ENCODE measurements around the gene KCNH1.
A peak's percentile ranks its signal among the peaks of the same experiment; 100 is the strongest.
"Not testable (repeated sequence)": the region's sequence is repeated elsewhere in the genome, so short reads cannot be mapped to it uniquely, and the experiment has no call there.

KCNH1 gene

GRCh38 chr1:211068976-211069375 is 65.0 kb downstream of the KCNH1 start:
- no peak overlapping the region for H3K4me3 ChIP-seq (ENCODE audit: low read depth, low read length)
- TF ChIP-seq POLR2A (IDR thresholded peaks at IDR 0.05; ENCODE audit: extremely low read depth, insufficient read length) = no peak
- TF ChIP-seq MAX (IDR thresholded peaks at IDR 0.05; ENCODE audit: low read depth, low read length) = no peak
- TF ChIP-seq MYC (IDR thresholded peaks at IDR 0.05; ENCODE audit: low read depth, low read length) = no peak
- TF ChIP-seq CTCF (IDR thresholded peaks at IDR 0.05; ENCODE audit: low read depth, low read length) = no peak
- no peak for DNase-seq (ENCODE audit: low read depth)

- no peak for DNase-seq (ENCODE audit: low read depth)
- TF ChIP-seq POLR2A (IDR thresholded peaks at IDR 0.05; ENCODE audit: extremely low read depth, insufficient read length) (no peak), MAX (IDR thresholded peaks at IDR 0.05; ENCODE audit: low read depth, low read length) (no peak), MYC (IDR thresholded peaks at IDR 0.05; ENCODE audit: low read depth, low read length) (no peak), CTCF (IDR thresholded peaks at IDR 0.05; ENCODE audit: low read depth, low read length) (no peak)
- H3K4me3 ChIP-seq (ENCODE audit: low read depth, low read length) = no peak overlapping the region
These were observed 67.1 kb downstream of the KCNH1 start for GRCh38 chr1:211066781-211067384.

- DNase-seq (ENCODE audit: low read depth); H3K4me3 ChIP-seq (ENCODE audit: low read depth, low read length): not testable (repeated sequence)
These were observed 92.1 kb downstream of the KCNH1 start for GRCh38 chr1:211041838-211042237.

GRCh38 chr1:211037095-211037494 is 96.9 kb downstream of the KCNH1 start:
- no peak for TF ChIP-seq POLR2A (IDR thresholded peaks at IDR 0.05; ENCODE audit: extremely low read depth, insufficient read length)
- TF ChIP-seq MYC (IDR thresholded peaks at IDR 0.05; ENCODE audit: low read depth, low read length) = no peak
- TF ChIP-seq MAX (IDR thresholded peaks at IDR 0.05; ENCODE audit: low read depth, low read length) = no peak
- no peak for TF ChIP-seq CTCF (IDR thresholded peaks at IDR 0.05; ENCODE audit: low read depth, low read length)
- peak; percentile 60 for DNase-seq (ENCODE audit: low read depth)
- no peak overlapping the region for H3K4me3 ChIP-seq (ENCODE audit: low read depth, low read length)

GRCh38 chr1:211036381-211037060 is 97.4 kb downstream of the KCNH1 start:
- TF ChIP-seq CTCF (IDR thresholded peaks at IDR 0.05; ENCODE audit: low read depth, low read length) = no peak
- no peak for TF ChIP-seq MAX (IDR thresholded peaks at IDR 0.05; ENCODE audit: low read depth, low read length)
- TF ChIP-seq POLR2A (IDR thresholded peaks at IDR 0.05; ENCODE audit: extremely low read depth, insufficient read length) = no peak
- no peak for TF ChIP-seq MYC (IDR thresholded peaks at IDR 0.05; ENCODE audit: low read depth, low read length)
- no peak overlapping the region for H3K4me3 ChIP-seq (ENCODE audit: low read depth, low read length)
- DNase-seq (ENCODE audit: low read depth) = no peak

- TF ChIP-seq CTCF (IDR thresholded peaks at IDR 0.05; ENCODE audit: low read depth, low read length) = no peak
- no peak for TF ChIP-seq MAX (IDR thresholded peaks at IDR 0.05; ENCODE audit: low read depth, low read length)
- no peak for TF ChIP-seq POLR2A (IDR thresholded peaks at IDR 0.05; ENCODE audit: extremely low read depth, insufficient read length)
- TF ChIP-seq MYC (IDR thresholded peaks at IDR 0.05; ENCODE audit: low read depth, low read length) = no peak
- no peak for DNase-seq (ENCODE audit: low read depth)
- no peak overlapping the region for H3K4me3 ChIP-seq (ENCODE audit: low read depth, low read length)
These were observed 98.0 kb downstream of the KCNH1 start for GRCh38 chr1:211035821-211036380.
